Non-pigmented ciliary epithelial cell (primary cell): ENCODE measurements around the gene KDM3B.

Experiments
- DNase-seq: peaks from one replicate; pipeline ENCODE4 v3.0.0-alpha.2; 2010; ENCODE audit warnings: low read depth

KDM3B gene

GRCh38 chr5:138349852-138350562 lies 2.5 kb upstream of the KDM3B start:
- no peak for DNase-seq

- DNase-seq, result no peak
Measured at GRCh38 chr5:138350563-138350890, 2.0 kb upstream of the KDM3B start.

- DNase-seq, result no peak
Measured at GRCh38 chr5:138351056-138351455, 1.4 kb upstream of the KDM3B start.

GRCh38 chr5:138351517-138351916 lies 968 bp upstream of the KDM3B start:
- DNase-seq, result no peak

GRCh38 chr5:138352722-138353559 lies 456 bp downstream of the KDM3B start:
- no peak for DNase-seq

GRCh38 chr5:138353560-138354080 lies 1.1 kb downstream of the KDM3B start:
- no peak for DNase-seq

- DNase-seq, result no peak
Measured at GRCh38 chr5:138354387-138354786, 1.9 kb downstream of the KDM3B start.

GRCh38 chr5:138354926-138355378 lies 2.5 kb downstream of the KDM3B start:
- peak; percentile 74 for DNase-seq

GRCh38 chr5:138359621-138360020 lies 7.1 kb downstream of the KDM3B start:
- no peak for DNase-seq

- DNase-seq, result no peak
Measured at GRCh38 chr5:138360941-138361452, 8.5 kb downstream of the KDM3B start.

- DNase-seq, result no peak
Measured at GRCh38 chr5:138364576-138364975, 12.1 kb downstream of the KDM3B start.

- no peak for DNase-seq
Measured at GRCh38 chr5:138366632-138367382, 14.3 kb downstream of the KDM3B start.

GRCh38 chr5:138369261-138369660 lies 16.8 kb downstream of the KDM3B start:
- DNase-seq, result no peak

- DNase-seq, result no peak
Measured at GRCh38 chr5:138369706-138370105, 17.2 kb downstream of the KDM3B start.

GRCh38 chr5:138370537-138370936 lies 18.1 kb downstream of the KDM3B start:
- no peak for DNase-seq

- DNase-seq, result no peak
Measured at GRCh38 chr5:138371454-138371853, 19.0 kb downstream of the KDM3B start.

GRCh38 chr5:138372225-138372624 lies 19.7 kb downstream of the KDM3B start:
- DNase-seq, result no peak

GRCh38 chr5:138372653-138373052 lies 20.2 kb downstream of the KDM3B start:
- no peak for DNase-seq

- DNase-seq, result no peak
Measured at GRCh38 chr5:138382347-138382746, 29.9 kb downstream of the KDM3B start.

- no peak for DNase-seq
Measured at GRCh38 chr5:138385660-138386059, 33.2 kb downstream of the KDM3B start.

- DNase-seq, result no peak
Measured at GRCh38 chr5:138386290-138386689, 33.8 kb downstream of the KDM3B start.

- DNase-seq, result no peak
Measured at GRCh38 chr5:138389332-138389731, 36.8 kb downstream of the KDM3B start.
